SK-N-SH (cell line): ENCODE results near the gene PHF3. TPM values are rescaled to one million over a fixed set of nuclear protein-coding genes. Genes with fewer than 3 reads are reported as not detected.

Experiments used
- CTCF ChIA-PET: fragments of 300-600, 350-600 bp; formaldehyde crosslinking; extraction: SDS; loops from one replicate; lab custom pipeline; 2021; lab: Yijun Ruan, JAX
- POLR2A ChIA-PET: fragments of 350-600 bp; sonication (Branson Sonifier 250); formaldehyde crosslinking; extraction: SDS; loops from one replicate; lab custom pipeline; 2020; ENCODE audit warnings: antibody characterized with exemption, inconsistent platforms; lab: Yijun Ruan, JAX
- DNase-seq: peaks from one replicate; pipeline ENCODE4 v3.0.0; 2012
- H2AFZ ChIP-seq: fragments of 200-600 bp; sonication (generic); 2 replicates; pipeline ENCODE4 v1.8.1; 2016; ENCODE audit warnings: antibody characterized with exemption, mild to moderate bottlenecking, low read depth
- H3F3A ChIP-seq: fragments of 200-600 bp; sonication (generic); replicated peaks from 2 replicates; pipeline ENCODE3; 2016; ENCODE audit warnings: antibody characterized with exemption, mild to moderate bottlenecking; ENCODE audit not compliant: insufficient read depth
- H3K27ac ChIP-seq, 2 experiments: fragments of 200-500 bp in 1 of 2; fragments of 200-600 bp in 1 of 2; sonication (Bioruptor generic) in 1 of 2; sonication (generic), shearing (Covaris generic) in 1 of 2; 2 replicates each; pipeline versions ENCODE4 v1.5.1 to v1.6.1; 2014 to 2016; ENCODE audit warnings: low read depth in 2 of 2, inconsistent platforms in 1 of 2, low read length in 1 of 2, mild to moderate bottlenecking in 1 of 2, mixed read lengths in 1 of 2
- H3K27me3 ChIP-seq: fragments of 200-600 bp; sonication (generic), shearing (Covaris generic); 2 replicates; pipeline ENCODE4 v1.6.1; 2016; ENCODE audit warnings: mixed run types; ENCODE audit not compliant: insufficient read depth
- H3K36me3 ChIP-seq, 2 experiments: fragments of 200-500 bp in 1 of 2; fragments of 200-600 bp in 1 of 2; sonication (Bioruptor generic) in 1 of 2; sonication (generic) in 1 of 2; replicated peaks in 1 of 2; 2 replicates each; pipeline versions ENCODE3 to v1.5.1; 2014 to 2016; ENCODE audit warnings: low read length in 1 of 2, mild to moderate bottlenecking in 1 of 2; ENCODE audit not compliant: insufficient read depth in 2 of 2, control insufficient read depth in 1 of 2
- H3K4me1 ChIP-seq, 2 experiments: fragments of 200-500 bp in 1 of 2; fragments of 200-600 bp in 1 of 2; sonication (Bioruptor generic) in 1 of 2; sonication (generic), shearing (Covaris generic) in 1 of 2; 2 replicates each; pipeline versions ENCODE4 v1.5.1 to v1.6.1; 2014 to 2016; ENCODE audit warnings: low read depth in 1 of 2, low read length in 1 of 2, mixed run types in 1 of 2; ENCODE audit not compliant: insufficient read depth in 2 of 2, control insufficient read depth in 1 of 2
- H3K4me2 ChIP-seq: fragments of 200-600 bp; sonication (generic), shearing (Covaris generic); 2 replicates; pipeline ENCODE4 v1.6.1; 2017; ENCODE audit warnings: mixed run types
- H3K4me3 ChIP-seq, 2 experiments: fragments of 200-500 bp in 1 of 2; fragments of 200-600 bp in 1 of 2; sonication (Bioruptor generic) in 1 of 2; sonication (generic), shearing (Covaris generic) in 1 of 2; 2 replicates each; pipeline versions ENCODE4 v1.5.1 to v1.8.1; 2014 to 2016; ENCODE audit warnings: low read depth in 2 of 2, inconsistent platforms in 1 of 2, low read length in 1 of 2, mild to moderate bottlenecking in 1 of 2, mixed read lengths in 1 of 2, moderate library complexity in 1 of 2
- H3K79me2 ChIP-seq: fragments of 200-600 bp; sonication (generic); 2 replicates; pipeline ENCODE4 v1.8.1; 2017; ENCODE audit warnings: mild to moderate bottlenecking; ENCODE audit not compliant: insufficient read depth
- H3K9ac ChIP-seq: fragments of 200-600 bp; sonication (generic); 2 replicates; pipeline ENCODE4 v1.6.1; 2017; ENCODE audit warnings: mixed run types
- H3K9me2 ChIP-seq: fragments of 200-600 bp; sonication (generic); 2 replicates; pipeline ENCODE4 v1.6.1; 2017; ENCODE audit warnings: mixed run types
- H3K9me3 ChIP-seq: fragments of 200-600 bp; sonication (generic); 2 replicates; pipeline ENCODE4 v1.6.1; 2017; ENCODE audit warnings: mixed run types, mild to moderate bottlenecking, moderate library complexity
- H4K20me1 ChIP-seq: fragments of 200-600 bp; sonication (generic); 2 replicates; pipeline ENCODE4 v1.6.1; 2017; ENCODE audit warnings: mild to moderate bottlenecking, mixed run types; ENCODE audit not compliant: insufficient read depth
- EP300 ChIP-seq, 2 experiments: IDR thresholded peaks; 2 replicates each; pipeline versions ENCODE4 v1.4.0 to v1.6.1; 2012; ENCODE audit warnings: borderline replicate concordance in 1 of 2, low read depth in 1 of 2, low read length in 1 of 2
- EZH2phosphoT487 ChIP-seq: fragments of 200-600 bp; sonication (generic); IDR thresholded peaks from 2 replicates; pipeline ENCODE4 v1.6.1; 2017; ENCODE audit warnings: low read depth, mixed run types, mild to moderate bottlenecking, antibody characterized with exemption, moderate library complexity, borderline replicate concordance
- FOSL2 ChIP-seq: IDR thresholded peaks from 2 replicates; pipeline ENCODE4 v1.4.0; 2012; ENCODE audit warnings: low read depth, mild to moderate bottlenecking, moderate library complexity, borderline replicate concordance
- FOXM1 ChIP-seq: IDR thresholded peaks from 2 replicates; pipeline ENCODE4 v1.4.0; 2012; ENCODE audit warnings: low read depth, mild to moderate bottlenecking
- GATA2 ChIP-seq: sonication (generic); formaldehyde crosslinking; IDR thresholded peaks from 2 replicates; pipeline ENCODE4 v1.5.0; 2020; ENCODE audit warnings: mild to moderate bottlenecking, missing genetic modification reagents
- MEF2A ChIP-seq: IDR thresholded peaks from 2 replicates; pipeline ENCODE4 v1.4.0; 2012; ENCODE audit warnings: low read depth, borderline replicate concordance
- MXI1 ChIP-seq: IDR thresholded peaks from 2 replicates; pipeline ENCODE4 v1.6.1; 2012; ENCODE audit warnings: mild to moderate bottlenecking, low read depth, low read length, improper control_type of control experiment
- NRF1 ChIP-seq: IDR thresholded peaks from 2 replicates; pipeline ENCODE4 v1.6.1; 2012; ENCODE audit warnings: low read depth, mild to moderate bottlenecking, low read length
- PBX3 ChIP-seq: IDR thresholded peaks from 2 replicates; pipeline ENCODE4; 2012
- POLR2AphosphoS5 ChIP-seq: IDR thresholded peaks from 2 replicates; pipeline ENCODE4 v1.6.1; 2012; ENCODE audit warnings: low read depth, low read length
- RCOR1 ChIP-seq: fragments of 150-350 bp; IDR thresholded peaks from 2 replicates; pipeline ENCODE4 v1.6.1; 2017; ENCODE audit warnings: antibody characterized with exemption, low read length
- REST ChIP-seq: IDR thresholded peaks from 2 replicates; pipeline ENCODE4 v1.6.1; 2012; ENCODE audit warnings: mild to moderate bottlenecking, low read depth, low read length, moderate library complexity
- RXRA ChIP-seq: IDR thresholded peaks from 2 replicates; pipeline ENCODE4 v1.4.0; 2012; ENCODE audit warnings: low read depth, mild to moderate bottlenecking, borderline replicate concordance
- TCF12 ChIP-seq: IDR thresholded peaks from 2 replicates; pipeline ENCODE4 v1.4.0; 2012
- USF2 ChIP-seq: fragments of 150-350 bp; IDR thresholded peaks from 2 replicates; pipeline ENCODE4 v1.6.1; 2017; ENCODE audit warnings: antibody characterized with exemption, low read length, low read depth, borderline replicate concordance
- YY1 ChIP-seq: IDR thresholded peaks from 2 replicates; pipeline ENCODE4 v1.4.0; 2012; ENCODE audit warnings: low read depth, mild to moderate bottlenecking
- WGBS: methylation state at CpG from one replicate; pipeline ENCODE4 v1.1.6; 2017; ENCODE audit warnings: low lambda C conversion rate; 5-methylcytosine and 5-hydroxymethylcytosine counted together
- polyA plus RNA-seq, 3 experiments: library from polyadenylated mRNA; depleted of rRNA; stranded (reverse); fragments of >200 nt; gene quantifications; 2 replicates each; pipeline ENCODE4 v1.2.3, GENCODE V29; 2012
- TF ChIP-seq, protein P1 (sequence below): IDR thresholded peaks from 2 replicates; pipeline ENCODE4 v1.4.0; 2012; ENCODE audit warnings: low read depth
- TF ChIP-seq, protein P2 (sequence below): fragments of 150-350 bp; IDR thresholded peaks from 2 replicates; pipeline ENCODE4 v1.6.1; 2016; ENCODE audit warnings: mild to moderate bottlenecking, low read depth, low read length

Gene PHF3, protein sequence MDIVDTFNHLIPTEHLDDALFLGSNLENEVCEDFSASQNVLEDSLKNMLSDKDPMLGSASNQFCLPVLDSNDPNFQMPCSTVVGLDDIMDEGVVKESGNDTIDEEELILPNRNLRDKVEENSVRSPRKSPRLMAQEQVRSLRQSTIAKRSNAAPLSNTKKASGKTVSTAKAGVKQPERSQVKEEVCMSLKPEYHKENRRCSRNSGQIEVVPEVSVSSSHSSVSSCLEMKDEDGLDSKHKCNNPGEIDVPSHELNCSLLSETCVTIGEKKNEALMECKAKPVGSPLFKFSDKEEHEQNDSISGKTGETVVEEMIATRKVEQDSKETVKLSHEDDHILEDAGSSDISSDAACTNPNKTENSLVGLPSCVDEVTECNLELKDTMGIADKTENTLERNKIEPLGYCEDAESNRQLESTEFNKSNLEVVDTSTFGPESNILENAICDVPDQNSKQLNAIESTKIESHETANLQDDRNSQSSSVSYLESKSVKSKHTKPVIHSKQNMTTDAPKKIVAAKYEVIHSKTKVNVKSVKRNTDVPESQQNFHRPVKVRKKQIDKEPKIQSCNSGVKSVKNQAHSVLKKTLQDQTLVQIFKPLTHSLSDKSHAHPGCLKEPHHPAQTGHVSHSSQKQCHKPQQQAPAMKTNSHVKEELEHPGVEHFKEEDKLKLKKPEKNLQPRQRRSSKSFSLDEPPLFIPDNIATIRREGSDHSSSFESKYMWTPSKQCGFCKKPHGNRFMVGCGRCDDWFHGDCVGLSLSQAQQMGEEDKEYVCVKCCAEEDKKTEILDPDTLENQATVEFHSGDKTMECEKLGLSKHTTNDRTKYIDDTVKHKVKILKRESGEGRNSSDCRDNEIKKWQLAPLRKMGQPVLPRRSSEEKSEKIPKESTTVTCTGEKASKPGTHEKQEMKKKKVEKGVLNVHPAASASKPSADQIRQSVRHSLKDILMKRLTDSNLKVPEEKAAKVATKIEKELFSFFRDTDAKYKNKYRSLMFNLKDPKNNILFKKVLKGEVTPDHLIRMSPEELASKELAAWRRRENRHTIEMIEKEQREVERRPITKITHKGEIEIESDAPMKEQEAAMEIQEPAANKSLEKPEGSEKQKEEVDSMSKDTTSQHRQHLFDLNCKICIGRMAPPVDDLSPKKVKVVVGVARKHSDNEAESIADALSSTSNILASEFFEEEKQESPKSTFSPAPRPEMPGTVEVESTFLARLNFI (N-terminal part only)
- polyA plus RNA-seq (2012; rRNA removed) = 4.4 and 5.3 TPM in 2 replicates
- 5.6 and 7.2 TPM in 2 replicates for polyA plus RNA-seq (2012; cell fraction: cytosol; rRNA removed)
- 4.7 and 8.8 TPM in 2 replicates for polyA plus RNA-seq (2012; cell fraction: nucleus; rRNA removed)

- CTCF ChIA-PET = interaction anchor here (1.0 to 3.0 kb wide), 6 partner anchors 13 to 179 kb away, joined by 3 to 12 read pairs (median 4); no protein-coding TSS in a partner anchor
- TF ChIP-seq FOXM1 = no peak
- peak; percentile 22; the same call in 1 of the 2 replicates for TF ChIP-seq FOSL2
- TF ChIP-seq, protein P1, sequence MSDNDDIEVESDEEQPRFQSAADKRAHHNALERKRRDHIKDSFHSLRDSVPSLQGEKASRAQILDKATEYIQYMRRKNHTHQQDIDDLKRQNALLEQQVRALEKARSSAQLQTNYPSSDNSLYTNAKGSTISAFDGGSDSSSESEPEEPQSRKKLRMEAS = peak; percentile 69
- TF ChIP-seq EZH2phosphoT487 = no peak
- no peak for TF ChIP-seq TCF12
- TF ChIP-seq GATA2 (CRISPR knock-in tag) = peak; percentile 21; the same call in 1 of the 2 replicates
- TF ChIP-seq YY1 = peak; percentile 88
- TF ChIP-seq REST = no peak
- TF ChIP-seq USF2 = peak; percentile 75; the same call in 1 of the 2 replicates
- TF ChIP-seq, protein P2, sequence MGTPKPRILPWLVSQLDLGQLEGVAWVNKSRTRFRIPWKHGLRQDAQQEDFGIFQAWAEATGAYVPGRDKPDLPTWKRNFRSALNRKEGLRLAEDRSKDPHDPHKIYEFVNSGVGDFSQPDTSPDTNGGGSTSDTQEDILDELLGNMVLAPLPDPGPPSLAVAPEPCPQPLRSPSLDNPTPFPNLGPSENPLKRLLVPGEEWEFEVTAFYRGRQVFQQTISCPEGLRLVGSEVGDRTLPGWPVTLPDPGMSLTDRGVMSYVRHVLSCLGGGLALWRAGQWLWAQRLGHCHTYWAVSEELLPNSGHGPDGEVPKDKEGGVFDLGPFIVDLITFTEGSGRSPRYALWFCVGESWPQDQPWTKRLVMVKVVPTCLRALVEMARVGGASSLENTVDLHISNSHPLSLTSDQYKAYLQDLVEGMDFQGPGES = no peak
- no peak for TF ChIP-seq RCOR1
- TF ChIP-seq PBX3 = peak; percentile 23; the same call in 1 of the 2 replicates
- peak; percentile 49; the same call in 1 of the 2 replicates for TF ChIP-seq MXI1
- TF ChIP-seq NRF1 = peak; percentile 74
- no peak for TF ChIP-seq RXRA
- peak in 1 of 2 experiments; percentile 23; a peak in 2 of 4 replicates for TF ChIP-seq EP300 (IDR thresholded peaks at IDR 0.05; ENCODE audit: borderline replicate concordance in 1 of 2, low read depth in 1 of 2, low read length in 1 of 2)
- peak; percentile 52; the same call in 1 of the 2 replicates for TF ChIP-seq POLR2AphosphoS5
- TF ChIP-seq MEF2A = no peak
Observed at GRCh38 chr6:63635588-63636517, at the start of gene PHF3. PHF3 (plus strand) TSS chr6:63635802; CDS start chr6:63646552, 10,750 bp downstream.

More at GRCh38 chr6:63635588-63636517, at the start of gene PHF3:
- peak; percentile 97 for DNase-seq
- H3K4me2 ChIP-seq = peak within 1 kb of the TSS; percentile 78
- H3K36me3 ChIP-seq = no peaks in the 10 kb centered on the region
- H3K9ac ChIP-seq = peak within 1 kb of the TSS; percentile 95
- 0% methylated on average over 9 of the region's 126 CpGs for WGBS
- H3K9me3 ChIP-seq = no peaks in the 10 kb centered on the region
- H3K4me3 ChIP-seq = peak within 1 kb of the TSS; percentile 89 to 96
- H3K27me3 ChIP-seq = no peaks in the 10 kb centered on the region
- POLR2A ChIA-PET = interaction anchor here (0.5 to 1.9 kb wide), 5 partner anchors 35 to 1520 kb away, joined by 3 to 10 read pairs (median 4); no protein-coding TSS in a partner anchor
- H3K27ac ChIP-seq = peak within 1 kb of the TSS; percentile 90 to 97
- peak within 1 kb of the TSS; percentile 91 for H2AFZ ChIP-seq
- H3K4me1 ChIP-seq = peaks cover 11 to 23% of the 10 kb centered on the region in 2 experiments; a peak in 3 of 4 replicates
- H3K9me2 ChIP-seq = no peaks in the 10 kb centered on the region
- H3F3A ChIP-seq = peaks cover 3% of the 10 kb centered on the region
- peaks cover 38% of the 10 kb centered on the region for H4K20me1 ChIP-seq
- H3K79me2 ChIP-seq = peaks cover 46% of the 10 kb centered on the region
